Duodenal mucosa (tissue), 2 donors: ENCODE measurements around the gene STYK1.
"Not testable (repeated sequence)": the region's sequence is repeated elsewhere in the genome, so short reads cannot be mapped to it uniquely, and the experiment has no call there.

ENCODE experiments used
- H3K27ac ChIP-seq: one replicate; pipeline ENCODE4 v1.7.0; 2013; ENCODE audit warnings: low read depth, low read length
- H3K27me3 ChIP-seq, 2 donors: one replicate each; pipeline ENCODE4 v1.7.0; 2013; ENCODE audit warnings: low read length in 2 of 2, control low read depth in 1 of 2; ENCODE audit not compliant: insufficient read depth in 2 of 2, control insufficient read depth in 1 of 2
- H3K36me3 ChIP-seq, 2 donors: one replicate each; pipeline ENCODE4 v1.7.0; 2013; ENCODE audit warnings: low read length in 2 of 2, control low read depth in 1 of 2; ENCODE audit not compliant: insufficient read depth in 2 of 2, control insufficient read depth in 1 of 2
- H3K4me1 ChIP-seq, 2 donors: one replicate each; pipeline ENCODE4 v1.7.0; 2013; ENCODE audit warnings: low read length in 2 of 2, control low read depth in 1 of 2; ENCODE audit not compliant: insufficient read depth in 2 of 2, control insufficient read depth in 1 of 2
- H3K4me3 ChIP-seq, 2 donors: one replicate each; pipeline ENCODE4 v1.7.0; 2013; ENCODE audit warnings: low read length in 2 of 2, low read depth in 1 of 2
- H3K9ac ChIP-seq, 2 donors: one replicate each; pipeline ENCODE4 v1.7.0; 2013; ENCODE audit warnings: low read length in 2 of 2, low read depth in 1 of 2
- H3K9me3 ChIP-seq, 2 donors: one replicate each; pipeline ENCODE4 v1.7.0; 2013; ENCODE audit warnings: low read length in 2 of 2, control low read depth in 1 of 2; ENCODE audit not compliant: control insufficient read depth in 1 of 2

STYK1 gene

GRCh38 chr12:10661338-10661737 lies 12.5 kb downstream of the STYK1 start:
- H3K27me3 ChIP-seq = no peaks in the 10 kb centered on the region
- no peaks in the 10 kb centered on the region for H3K9me3 ChIP-seq
- H3K4me3 ChIP-seq = no peak overlapping the region
- no peak overlapping the region for H3K9ac ChIP-seq
- H3K36me3 ChIP-seq = no peaks in the 10 kb centered on the region
- peaks cover 0 to 3% of the 10 kb centered on the region in 2 donors for H3K4me1 ChIP-seq
- no peak overlapping the region for H3K27ac ChIP-seq

DNA sequence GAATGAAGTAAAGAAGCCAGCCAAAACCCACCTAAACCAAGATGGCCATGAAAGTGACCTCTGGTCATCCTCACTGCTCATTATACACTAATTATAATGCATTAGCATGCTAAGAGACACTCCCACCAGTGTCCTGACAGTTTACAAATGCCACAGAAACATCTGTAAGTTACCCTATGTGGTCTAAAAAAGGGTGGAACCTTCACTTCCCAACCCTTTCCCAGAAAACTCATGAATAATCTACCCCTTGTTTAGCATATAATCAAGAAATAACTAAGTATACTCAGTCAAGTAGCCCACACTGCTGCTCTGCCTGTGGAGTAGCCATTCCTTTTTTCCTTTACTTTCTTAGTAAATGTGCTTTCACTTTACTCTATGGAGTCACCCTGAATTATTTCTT lies 19.8 kb downstream of the STYK1 start:
- Histone ChIP-seq H3K4me3 (no peak overlapping the region), H3K4me1 (no peaks in the 10 kb centered on the region), H3K27me3 (no peaks in the 10 kb centered on the region), H3K9me3 (no peaks in the 10 kb centered on the region), H3K27ac (no peak overlapping the region), H3K36me3 (no peaks in the 10 kb centered on the region), H3K9ac (no peak overlapping the region)

DNA sequence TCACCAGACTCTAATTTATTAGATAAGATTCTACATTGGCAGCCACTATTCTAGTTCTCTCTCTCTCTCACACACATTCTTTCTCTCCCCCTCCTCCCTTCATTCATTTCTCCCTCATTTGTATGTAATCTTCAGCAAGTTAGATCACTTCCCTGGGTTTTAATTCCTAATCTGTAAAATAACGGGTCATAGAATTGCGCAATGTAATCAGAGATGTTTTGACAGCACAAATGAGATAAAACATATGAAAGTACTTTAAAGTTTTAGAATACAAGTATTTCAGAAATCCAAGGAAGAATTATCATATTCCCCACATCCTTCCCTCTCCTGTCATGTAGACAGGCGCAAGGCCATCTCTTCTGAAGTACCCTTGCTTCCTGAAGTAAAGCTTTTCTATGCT lies 21.7 kb downstream of the STYK1 start:
- Histone ChIP-seq H3K9me3 (peaks cover 0 to under 1% of the 10 kb centered on the region in 2 donors), H3K27me3 (no peaks in the 10 kb centered on the region), H3K36me3 (no peaks in the 10 kb centered on the region), H3K4me3 (no peak overlapping the region), H3K9ac (no peak overlapping the region), H3K27ac (no peak overlapping the region), H3K4me1 (no peaks in the 10 kb centered on the region)

GRCh38 chr12:10646576-10646975 lies 27.3 kb downstream of the STYK1 start:
- H3K4me3 ChIP-seq, H3K27me3 ChIP-seq, H3K36me3 ChIP-seq, H3K9ac ChIP-seq, H3K27ac ChIP-seq, H3K4me1 ChIP-seq: not testable (repeated sequence)
- peaks cover 0 to 15% of the 10 kb centered on the region in 2 donors for H3K9me3 ChIP-seq

DNA sequence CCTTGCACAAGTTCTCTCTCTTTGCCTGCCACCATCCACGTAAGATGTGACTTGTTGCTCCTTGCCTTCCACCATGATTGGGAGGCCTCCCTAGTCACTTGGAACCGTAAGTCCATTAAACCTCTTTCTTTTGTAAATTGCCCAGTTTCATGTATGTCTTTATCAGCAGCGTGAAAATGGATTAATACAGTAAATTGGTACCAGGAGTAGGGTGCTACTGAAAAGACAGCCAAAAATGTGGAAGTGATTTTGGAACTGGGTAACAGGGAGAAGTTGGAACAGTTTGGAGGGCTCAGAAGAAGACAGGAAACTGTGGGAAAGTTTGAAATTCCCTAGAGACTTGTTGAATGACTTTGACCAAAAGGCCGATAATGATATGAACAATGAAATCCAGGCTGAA lies 27.9 kb downstream of the STYK1 start:
- no peak overlapping the region for H3K9ac ChIP-seq
- H3K27ac ChIP-seq = no peak overlapping the region
- H3K9me3 ChIP-seq = peaks cover 0 to 15% of the 10 kb centered on the region in 2 donors
- no peaks in the 10 kb centered on the region for H3K27me3 ChIP-seq
- H3K4me1 ChIP-seq = peaks cover 0 to 8% of the 10 kb centered on the region in 2 donors
- H3K4me3 ChIP-seq = no peak overlapping the region
- no peaks in the 10 kb centered on the region for H3K36me3 ChIP-seq

DNA sequence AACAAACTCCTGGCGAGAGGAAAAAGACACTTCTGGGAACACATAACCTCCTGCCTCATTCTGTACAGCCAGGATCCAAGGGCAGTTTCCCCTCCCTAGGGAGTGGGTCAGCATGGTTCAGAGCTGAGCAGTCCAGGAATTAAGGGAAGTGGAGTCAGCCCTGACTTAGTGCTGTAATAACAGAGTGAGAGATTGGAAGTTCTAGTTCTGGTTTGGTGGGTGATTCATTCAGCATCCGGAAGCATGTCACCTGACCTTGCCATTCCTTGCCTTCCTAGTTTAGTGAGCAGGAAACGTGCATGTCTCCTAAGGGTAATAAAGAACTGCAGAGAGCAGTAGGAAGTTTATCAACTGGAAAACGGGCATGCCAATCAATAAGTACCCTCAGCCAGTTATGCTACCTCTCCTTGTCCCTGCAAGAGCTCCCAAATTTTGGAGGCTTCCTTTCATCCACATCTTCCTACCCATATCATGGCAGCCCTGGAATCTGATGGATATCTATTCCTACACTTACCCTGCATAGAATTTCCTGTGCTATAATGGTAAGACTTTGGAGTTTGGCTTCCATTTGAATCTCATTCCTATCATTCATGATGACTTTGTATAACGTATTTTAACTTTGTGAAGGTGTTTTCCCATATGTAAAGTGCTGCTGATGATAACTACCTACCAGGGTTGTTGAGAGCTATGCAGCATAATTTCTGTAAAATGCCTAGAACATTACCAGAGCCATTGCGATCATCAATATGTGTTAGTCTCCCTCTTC lies 31.9 kb downstream of the STYK1 start:
- Histone ChIP-seq H3K27ac (no peak overlapping the region), H3K9me3 (peaks cover 0 to 12% of the 10 kb centered on the region in 2 donors), H3K27me3 (no peaks in the 10 kb centered on the region), H3K9ac (no peak overlapping the region), H3K36me3 (no peaks in the 10 kb centered on the region), H3K4me1 (peaks cover 5 to 29% of the 10 kb centered on the region in 2 donors), H3K4me3 (no peak overlapping the region)

DNA sequence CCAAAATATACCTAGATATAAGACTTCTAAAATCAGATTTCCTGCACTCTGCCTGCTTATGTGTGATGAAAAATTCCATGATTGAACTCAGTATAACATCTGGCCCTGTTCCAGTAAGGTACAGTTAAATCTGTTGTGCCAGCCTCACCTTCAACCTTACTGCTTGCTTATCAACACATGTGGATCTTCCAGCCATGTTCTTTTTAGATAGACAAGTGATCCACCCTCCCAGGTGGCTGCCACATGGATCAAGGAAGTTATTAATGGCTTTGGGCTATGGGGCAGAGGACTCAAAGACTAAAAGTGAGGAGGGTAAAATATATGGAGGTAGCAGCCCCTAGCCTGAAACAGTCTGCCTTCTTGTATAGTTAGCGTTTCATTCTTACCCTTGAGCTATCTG lies 35.1 kb downstream of the STYK1 start:
- Histone ChIP-seq H3K9me3 (no peaks in the 10 kb centered on the region), H3K27ac (no peak overlapping the region), H3K4me3 (no peak overlapping the region), H3K36me3 (no peaks in the 10 kb centered on the region), H3K4me1 (peaks cover 5 to 29% of the 10 kb centered on the region in 2 donors), H3K9ac (no peak overlapping the region), H3K27me3 (no peaks in the 10 kb centered on the region)

DNA sequence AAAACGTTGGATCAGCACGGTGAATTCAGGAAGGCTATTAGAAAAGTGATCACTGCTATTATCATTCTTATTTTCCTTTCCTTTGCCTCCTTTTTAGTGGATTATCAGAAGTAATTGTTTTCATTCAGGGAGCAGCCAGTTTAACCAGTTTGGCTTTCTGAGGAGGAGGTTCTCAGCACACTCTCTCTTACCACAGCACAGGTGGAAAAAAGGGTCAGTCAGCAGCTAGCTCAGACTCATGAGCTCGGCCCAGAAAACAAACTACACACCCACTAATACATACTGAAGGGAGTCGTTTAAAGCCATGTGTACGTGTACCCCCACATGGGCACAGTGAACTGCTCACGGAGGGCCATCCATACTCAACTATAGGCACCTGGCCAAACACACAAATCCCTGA lies 37.2 kb downstream of the STYK1 start:
- Histone ChIP-seq H3K27ac (no peak overlapping the region), H3K9ac (no peak overlapping the region), H3K9me3 (no peaks in the 10 kb centered on the region), H3K27me3 (no peaks in the 10 kb centered on the region), H3K4me1 (peaks cover 5 to 22% of the 10 kb centered on the region in 2 donors), H3K36me3 (no peaks in the 10 kb centered on the region), H3K4me3 (peak overlapping the region in 1 of 2 donors; percentile 19)

- Histone ChIP-seq H3K9ac (no peak overlapping the region), H3K27me3 (no peaks in the 10 kb centered on the region), H3K4me1 (peaks cover 5 to 21% of the 10 kb centered on the region in 2 donors), H3K4me3 (peak overlapping the region in 1 of 2 donors; percentile 19), H3K36me3 (no peaks in the 10 kb centered on the region), H3K9me3 (no peaks in the 10 kb centered on the region), H3K27ac (no peak overlapping the region)
These were observed 37.7 kb downstream of the STYK1 start for GRCh38 chr12:10636124-10636523.

DNA sequence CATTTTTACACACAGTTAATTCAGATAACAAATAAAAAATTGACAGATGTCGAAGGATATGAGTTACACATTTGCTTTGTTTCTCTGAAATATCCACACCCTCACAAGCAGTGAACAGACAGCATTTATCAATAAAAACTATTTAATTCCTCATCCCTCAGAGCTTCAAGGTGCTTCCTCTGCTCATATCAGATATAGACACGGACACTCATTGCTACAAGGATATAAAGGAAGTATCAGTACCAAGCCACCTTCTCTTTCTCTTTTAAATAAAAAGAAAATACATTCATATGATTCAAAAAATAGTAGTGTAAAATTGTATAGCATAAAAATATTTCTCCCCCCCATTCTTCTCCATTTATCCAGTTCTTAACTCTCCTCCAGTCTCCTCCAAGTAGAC lies 38.5 kb downstream of the STYK1 start:
- peaks cover 5 to 20% of the 10 kb centered on the region in 2 donors for H3K4me1 ChIP-seq
- H3K36me3 ChIP-seq = no peaks in the 10 kb centered on the region
- no peak overlapping the region for H3K27ac ChIP-seq
- no peak overlapping the region for H3K9ac ChIP-seq
- H3K27me3 ChIP-seq = no peaks in the 10 kb centered on the region
- no peak overlapping the region for H3K4me3 ChIP-seq
- no peaks in the 10 kb centered on the region for H3K9me3 ChIP-seq
